Cerebellar nuclear complex (tissue), 1 donor: ENCODE measurements around the gene HPN.

Source experiments
- DNase-seq, 2 experiments: peaks; one replicate each; lab custom pipeline; 2025; lab: John Stamatoyannopoulos, UW

The HPN gene

GRCh38 chr19:35105047-35105410 is 63.5 kb downstream of the HPN start:
- DNase-seq = no peak

- no peak for DNase-seq
Measured at GRCh38 chr19:35105411-35106290, 64.1 kb downstream of the HPN start.

GRCh38 chr19:35106291-35106583 is 64.7 kb downstream of the HPN start:
- no peak for DNase-seq

GRCh38 chr19:35106898-35107541 is 65.5 kb downstream of the HPN start:
- no peak for DNase-seq

GRCh38 chr19:35107545-35107944 is 66.0 kb downstream of the HPN start:
- DNase-seq = no peak

- DNase-seq = no peak
Measured at GRCh38 chr19:35108730-35109129, 67.2 kb downstream of the HPN start.

GRCh38 chr19:35109395-35110112 is 68.0 kb downstream of the HPN start:
- DNase-seq = no peak

GRCh38 chr19:35110974-35111373 is 69.5 kb downstream of the HPN start:
- no peak for DNase-seq

- DNase-seq = no peak
Measured at GRCh38 chr19:35112995-35113688, 71.6 kb downstream of the HPN start.

- DNase-seq = no peak
Measured at GRCh38 chr19:35114353-35115176, 73.0 kb downstream of the HPN start.

- DNase-seq = no peak
Measured at GRCh38 chr19:35115177-35115951, 73.8 kb downstream of the HPN start, which contains the start of gene FXYD3. FXYD3 (plus strand) TSS chr19:35115823; CDS start chr19:35119377, 3,554 bp downstream.
